Measurements from ENCODE around the gene MAP3K9. TPM values are rescaled to one million over a fixed set of nuclear protein-coding genes. Genes with fewer than 3 reads are reported as not detected.
"Not testable (repeated sequence)": the region's sequence is repeated elsewhere in the genome, so short reads cannot be mapped to it uniquely, and the experiment has no call there.

The MAP3K9 gene
- total RNA-seq, result 1 to 10 TPM in 1 of 4 donors, under 1 TPM in 3; 0.20 to 1.5 (median 0.59) TPM

GRCh38 chr14:70809225-70810219 lies at the start of gene MAP3K9:
Gene MAP3K9 (minus strand): TSS chr14:70809513. CDS start chr14:70809171, 342 bp downstream.
- no peaks in the 10 kb centered on the region for H3K9me3 ChIP-seq
- peaks cover 0 to 23% (median 3%) of the 10 kb centered on the region in 4 donors for H3K4me1 ChIP-seq
- peak within 1 kb of the TSS; percentile 33 to 67 (median 58) for H3K4me3 ChIP-seq
- H3K36me3 ChIP-seq, result no peaks in the 10 kb centered on the region
- 1 to 5% methylated on average over 30 to 74 of the region's 89 CpGs for WGBS, 2 donors
- TF ChIP-seq POLR2A (IDR thresholded peaks at IDR 0.05), result no peak
- TF ChIP-seq, protein P1, sequence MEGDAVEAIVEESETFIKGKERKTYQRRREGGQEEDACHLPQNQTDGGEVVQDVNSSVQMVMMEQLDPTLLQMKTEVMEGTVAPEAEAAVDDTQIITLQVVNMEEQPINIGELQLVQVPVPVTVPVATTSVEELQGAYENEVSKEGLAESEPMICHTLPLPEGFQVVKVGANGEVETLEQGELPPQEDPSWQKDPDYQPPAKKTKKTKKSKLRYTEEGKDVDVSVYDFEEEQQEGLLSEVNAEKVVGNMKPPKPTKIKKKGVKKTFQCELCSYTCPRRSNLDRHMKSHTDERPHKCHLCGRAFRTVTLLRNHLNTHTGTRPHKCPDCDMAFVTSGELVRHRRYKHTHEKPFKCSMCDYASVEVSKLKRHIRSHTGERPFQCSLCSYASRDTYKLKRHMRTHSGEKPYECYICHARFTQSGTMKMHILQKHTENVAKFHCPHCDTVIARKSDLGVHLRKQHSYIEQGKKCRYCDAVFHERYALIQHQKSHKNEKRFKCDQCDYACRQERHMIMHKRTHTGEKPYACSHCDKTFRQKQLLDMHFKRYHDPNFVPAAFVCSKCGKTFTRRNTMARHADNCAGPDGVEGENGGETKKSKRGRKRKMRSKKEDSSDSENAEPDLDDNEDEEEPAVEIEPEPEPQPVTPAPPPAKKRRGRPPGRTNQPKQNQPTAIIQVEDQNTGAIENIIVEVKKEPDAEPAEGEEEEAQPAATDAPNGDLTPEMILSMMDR (IDR thresholded peaks at IDR 0.05), result no peak
- no peak for DNase-seq (ENCODE audit: low spot score in 2 of 2)
- H3K27me3 ChIP-seq, result peaks cover 0 to 71% of the 10 kb centered on the region in 2 donors
- peak within 1 kb of the TSS in 1 of 4 donors; percentile 70 for H3K27ac ChIP-seq

DNA sequence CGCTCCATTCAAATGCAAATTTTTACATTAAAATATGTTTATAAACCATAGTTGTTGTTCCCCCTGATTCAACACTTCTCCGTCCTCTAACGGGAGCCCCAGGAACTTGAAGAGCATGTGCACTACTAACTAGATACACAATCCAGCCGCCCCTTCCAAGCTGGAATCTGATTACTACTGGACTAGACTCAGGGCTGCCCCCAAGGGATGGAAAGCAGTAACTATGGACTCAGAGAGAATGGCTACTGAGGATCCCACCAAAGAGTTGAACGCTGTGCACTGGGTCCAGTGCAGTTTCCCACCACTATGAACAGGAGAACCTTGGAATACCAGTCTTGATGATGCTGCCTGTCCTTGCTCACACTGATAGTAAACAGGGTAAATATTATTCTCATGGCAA lies 49.3 kb upstream of the MAP3K9 start:
- WGBS, 2 donors, result 83 to 86% methylated on average over 5 of the region's 5 CpGs
- TF ChIP-seq, protein P1 (IDR thresholded peaks at IDR 0.05), result no peak
- TF ChIP-seq EP300 (IDR thresholded peaks at IDR 0.05), result no peak
- TF ChIP-seq POLR2A (IDR thresholded peaks at IDR 0.05), result no peak
- Histone ChIP-seq H3K36me3 (no peaks in the 10 kb centered on the region), H3K27ac (no peak overlapping the region), H3K27me3 (no peaks in the 10 kb centered on the region), H3K4me1 (no peaks in the 10 kb centered on the region), H3K4me3 (no peak overlapping the region), H3K9me3 (no peaks in the 10 kb centered on the region)
- no peak for DNase-seq (ENCODE audit: low spot score in 2 of 2)

DNA sequence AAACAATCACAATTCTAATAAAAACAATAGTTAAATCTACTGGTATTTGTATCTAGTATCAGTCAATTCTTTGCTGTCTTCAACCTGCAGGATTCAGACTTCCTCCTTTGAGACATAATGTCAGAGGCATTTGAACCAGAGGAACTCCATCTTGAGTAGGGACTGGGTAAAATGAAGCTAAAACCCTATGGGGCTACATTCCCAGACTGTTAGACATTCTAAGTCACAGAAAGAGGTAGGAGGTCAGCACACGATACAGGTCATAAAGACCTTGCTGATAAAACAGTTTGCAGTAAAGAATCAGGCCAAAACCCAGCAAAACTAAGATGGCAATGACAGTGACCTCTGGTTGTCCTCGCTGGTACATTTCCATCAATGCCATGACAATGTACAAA lies 48.2 kb upstream of the MAP3K9 start:
- no peaks in the 10 kb centered on the region for H3K4me1 ChIP-seq
- no peak overlapping the region for H3K4me3 ChIP-seq
- WGBS, 2 donors, result 91 to 94% methylated on average over 2 of the region's 2 CpGs
- H3K9me3 ChIP-seq, result no peaks in the 10 kb centered on the region
- no peaks in the 10 kb centered on the region for H3K27me3 ChIP-seq
- DNase-seq (ENCODE audit: low spot score in 2 of 2), result no peak
- H3K36me3 ChIP-seq, result no peaks in the 10 kb centered on the region
- TF ChIP-seq POLR2A (IDR thresholded peaks at IDR 0.05), result no peak
- no peak for TF ChIP-seq EP300 (IDR thresholded peaks at IDR 0.05)
- TF ChIP-seq, protein P1 (IDR thresholded peaks at IDR 0.05), result no peak
- H3K27ac ChIP-seq, result no peak overlapping the region

- no peak for DNase-seq (ENCODE audit: low spot score in 2 of 2)
- Histone ChIP-seq H3K4me1 (no peaks in the 10 kb centered on the region), H3K4me3 (no peak overlapping the region), H3K27me3 (no peaks in the 10 kb centered on the region), H3K9me3 (no peaks in the 10 kb centered on the region), H3K27ac (no peak overlapping the region), H3K36me3 (no peaks in the 10 kb centered on the region)
- whole genome bisulfite sequencing, 2 donors, result 73 to 81% methylated on average over 2 of the region's 2 CpGs
- no peak for TF ChIP-seq EP300 (IDR thresholded peaks at IDR 0.05)
- TF ChIP-seq, protein P1 (IDR thresholded peaks at IDR 0.05), result no peak
Measured at GRCh38 chr14:70856851-70857495, 47.7 kb upstream of the MAP3K9 start.

GRCh38 chr14:70855486-70855885 lies 46.2 kb upstream of the MAP3K9 start:
- H3K27me3 ChIP-seq, result no peaks in the 10 kb centered on the region
- no peaks in the 10 kb centered on the region for H3K36me3 ChIP-seq
- no peak overlapping the region for H3K27ac ChIP-seq
- TF ChIP-seq EP300 (IDR thresholded peaks at IDR 0.05) (no peak), POLR2A (IDR thresholded peaks at IDR 0.05) (no peak)
- TF ChIP-seq, protein P1 (IDR thresholded peaks at IDR 0.05), result no peak
- WGBS, 2 donors, result 63 to 79% methylated on average over 5 of the region's 5 CpGs
- no peaks in the 10 kb centered on the region for H3K9me3 ChIP-seq
- no peak overlapping the region for H3K4me3 ChIP-seq
- H3K4me1 ChIP-seq, result no peaks in the 10 kb centered on the region
- DNase-seq (ENCODE audit: low spot score in 2 of 2), result no peak

- DNase-seq (ENCODE audit: low spot score in 2 of 2); H3K4me1 ChIP-seq; H3K27me3 ChIP-seq; H3K9me3 ChIP-seq; H3K4me3 ChIP-seq; H3K27ac ChIP-seq; H3K36me3 ChIP-seq: not testable (repeated sequence)
- WGBS, 2 donors, result 83 to 90% methylated on average over 3 of the region's 3 CpGs
Measured at GRCh38 chr14:70853658-70854057, 44.3 kb upstream of the MAP3K9 start.
